ENCODE measurements around the gene SH3RF3. TPM values are rescaled to one million over a fixed set of nuclear protein-coding genes. Genes with fewer than 3 reads are reported as not detected.

The SH3RF3 gene
- total RNA-seq, 1 experiment from 2014 or later, result not detected

- Histone ChIP-seq H3K9ac (ENCODE audit: low read length) (no peak overlapping the region), H3K27me3 (ENCODE audit: insufficient read depth, low read length) (no peaks in the 10 kb centered on the region), H3K27ac (ENCODE audit: low read depth, low read length) (no peak overlapping the region), H3K4me3 (replicated peaks in 1 of 2; ENCODE audit: low read depth in 1 of 2, low read length in 2 of 2) (no peak overlapping the region), H3K79me2 (ENCODE audit: insufficient read depth, low read length) (no peaks in the 10 kb centered on the region), H3K4me1 (ENCODE audit: control insufficient read depth in 1 of 2, insufficient read depth in 2 of 2, low read length in 2 of 2) (no peaks in the 10 kb centered on the region), H3K9me2 (ENCODE audit: insufficient read depth) (no peaks in the 10 kb centered on the region), H3K36me3 (ENCODE audit: control insufficient read depth in 1 of 2, insufficient read depth in 2 of 2, low read length in 2 of 2) (no peaks in the 10 kb centered on the region), H2AFZ (ENCODE audit: low read depth, low read length, poor library complexity, severe bottlenecking) (no peak overlapping the region), H3K4me2 (ENCODE audit: low read length) (no peak overlapping the region), H4K20me1 (ENCODE audit: insufficient read depth) (no peaks in the 10 kb centered on the region), H3K9me3 (ENCODE audit: control insufficient read depth in 1 of 2, insufficient read depth in 1 of 2, low read depth in 1 of 2, low read length in 2 of 2) (no peaks in the 10 kb centered on the region)
- CTCF ChIA-PET, result no interaction called here
- intact Hi-C loops (cut with micrococcal nuclease), result no loop called here
- RAD21 ChIA-PET (ENCODE audit: low non-redundant PET in 1 of 2, low total read pairs in 2 of 2, uncharacterized antibody in 2 of 2, unreplicated experiment in 2 of 2), result no interaction called here
- TF ChIP-seq REST (IDR thresholded peaks at IDR 0.05; ENCODE audit: low read depth) (no peak), YY1 (IDR thresholded peaks at IDR 0.05; ENCODE audit: extremely low read depth, insufficient replicate concordance, low read depth, low read length) (no peak), ELF1 (IDR thresholded peaks at IDR 0.05; ENCODE audit: borderline replicate concordance, low read depth) (no peak), JUND (IDR thresholded peaks at IDR 0.05) (no peak), FOSL1 (IDR thresholded peaks at IDR 0.05; ENCODE audit: low read depth) (no peak), ATF3 (IDR thresholded peaks at IDR 0.05) (no peak), SIN3A (IDR thresholded peaks at IDR 0.05; ENCODE audit: low read depth) (no peak), SP1 (IDR thresholded peaks at IDR 0.05; ENCODE audit: low read depth) (no peak), RAD21 (IDR thresholded peaks at IDR 0.05; ENCODE audit: low read depth) (no peak), MAX (IDR thresholded peaks at IDR 0.05) (no peak), CBX3 (IDR thresholded peaks at IDR 0.05; ENCODE audit: low read depth) (no peak)
- BruUV-seq (replicated peaks), result no TSS peak
- ATAC-seq, result no peak
- POLR2A ChIA-PET, result no interaction called here
- no peak for DNase-seq (ENCODE audit: low read depth, low spot score)
Measured at GRCh38 chr2:109479804-109480203, 350.8 kb downstream of the SH3RF3 start.

Data from HCT116 (cell line).